Esophagus muscularis mucosa (tissue), 4 donors: ENCODE results near the gene TAX1BP1. TPM values are rescaled to one million over a fixed set of nuclear protein-coding genes. Genes with fewer than 3 reads are reported as not detected.

Source experiments
- DNase-seq: peaks from one replicate; pipeline ENCODE4 v3.0.0-alpha.2; 2017; ENCODE audit errors: extremely low spot score
- H3K27ac ChIP-seq, 4 donors: fragments of 200-600 bp; sonication (generic); replicated peaks in 1 of 4; 1 replicate in 3 of 4; 2 replicates in 1 of 4; pipeline ENCODE4 v1.5.1; 2016 to 2019; ENCODE audit warnings: mild to moderate bottlenecking in 1 of 4
- H3K27me3 ChIP-seq, 4 donors: fragments of 200-600 bp; sonication (generic); one replicate each; pipeline versions ENCODE4 v1.5.1 to v1.6.0; 2016 to 2019
- H3K36me3 ChIP-seq, 4 donors: fragments of 200-600 bp; sonication (generic); one replicate each; pipeline ENCODE4 v1.5.1; 2016 to 2019
- H3K4me1 ChIP-seq, 4 donors: fragments of 200-600 bp; sonication (generic); one replicate each; pipeline ENCODE4 v1.5.1; 2016 to 2019
- H3K4me3 ChIP-seq, 4 donors: fragments of 200-600 bp; sonication (generic); 1 replicate in 2 of 4; 2 replicates in 2 of 4; pipeline ENCODE4 v1.5.1; 2016 to 2019; ENCODE audit warnings: mild to moderate bottlenecking in 4 of 4, moderate library complexity in 1 of 4
- H3K9me3 ChIP-seq, 4 donors: fragments of 200-600 bp; sonication (generic); 1 replicate in 3 of 4; 2 replicates in 1 of 4; pipeline ENCODE4 v1.5.1; 2016 to 2019
- EP300 ChIP-seq: sonication (generic); formaldehyde crosslinking; IDR thresholded peaks from one replicate; pipeline ENCODE4 v1.6.1; 2017; ENCODE audit warnings: antibody characterized with exemption
- POLR2A ChIP-seq: fragments of 450-650 bp; IDR thresholded peaks from one replicate; pipeline ENCODE4 v1.6.1; 2017; ENCODE audit warnings: antibody characterized with exemption, moderate library complexity, mild to moderate bottlenecking, low read depth
- POLR2AphosphoS5 ChIP-seq, 2 donors: sonication (generic); formaldehyde crosslinking; IDR thresholded peaks; one replicate each; pipeline ENCODE4 v1.6.1; 2017; ENCODE audit warnings: antibody characterized with exemption in 2 of 2
- WGBS: methylation state at CpG from one replicate; pipeline ENCODE4 v1.1.5; 2018; 5-methylcytosine and 5-hydroxymethylcytosine counted together
- intact Hi-C: fragments of 100-400 bp; cut with DNase I; formaldehyde crosslinking; loops from one replicate; pipeline ENCODE4 v1.15.1; 2023
- total RNA-seq, 4 donors: library from RNA; depleted of rRNA; stranded (reverse); fragments of >200 nt; gene quantifications; one replicate each; pipeline versions ENCODE4 v1.1.0 to v1.2.1, GENCODE V29; 2016
- TF ChIP-seq, protein P1 (sequence below), 3 experiments: fragments of 200-600 bp in 2 of 3; fragments of 450-650 bp in 1 of 3; sonication (generic) in 2 of 3; IDR thresholded peaks; one replicate each; pipeline ENCODE4 v1.5.1; 2017 to 2019; ENCODE audit warnings: antibody characterized with exemption in 3 of 3, mild to moderate bottlenecking in 2 of 3, moderate library complexity in 1 of 3

Gene TAX1BP1
- total RNA-seq, 4 donors from 2014 or later = 107 to 139 (median 127) TPM

- intact Hi-C loops = no loop called here
- no peaks in the 10 kb centered on the region for H3K36me3 ChIP-seq
- WGBS = 94% methylated on average over 2 of the region's 2 CpGs
- no peak for TF ChIP-seq POLR2A
- TF ChIP-seq, protein P1, sequence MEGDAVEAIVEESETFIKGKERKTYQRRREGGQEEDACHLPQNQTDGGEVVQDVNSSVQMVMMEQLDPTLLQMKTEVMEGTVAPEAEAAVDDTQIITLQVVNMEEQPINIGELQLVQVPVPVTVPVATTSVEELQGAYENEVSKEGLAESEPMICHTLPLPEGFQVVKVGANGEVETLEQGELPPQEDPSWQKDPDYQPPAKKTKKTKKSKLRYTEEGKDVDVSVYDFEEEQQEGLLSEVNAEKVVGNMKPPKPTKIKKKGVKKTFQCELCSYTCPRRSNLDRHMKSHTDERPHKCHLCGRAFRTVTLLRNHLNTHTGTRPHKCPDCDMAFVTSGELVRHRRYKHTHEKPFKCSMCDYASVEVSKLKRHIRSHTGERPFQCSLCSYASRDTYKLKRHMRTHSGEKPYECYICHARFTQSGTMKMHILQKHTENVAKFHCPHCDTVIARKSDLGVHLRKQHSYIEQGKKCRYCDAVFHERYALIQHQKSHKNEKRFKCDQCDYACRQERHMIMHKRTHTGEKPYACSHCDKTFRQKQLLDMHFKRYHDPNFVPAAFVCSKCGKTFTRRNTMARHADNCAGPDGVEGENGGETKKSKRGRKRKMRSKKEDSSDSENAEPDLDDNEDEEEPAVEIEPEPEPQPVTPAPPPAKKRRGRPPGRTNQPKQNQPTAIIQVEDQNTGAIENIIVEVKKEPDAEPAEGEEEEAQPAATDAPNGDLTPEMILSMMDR (IDR thresholded peaks at IDR 0.05) = no peak
- H3K27ac ChIP-seq = no peak overlapping the region
- H3K4me1 ChIP-seq = no peaks in the 10 kb centered on the region
- H3K27me3 ChIP-seq = no peaks in the 10 kb centered on the region
- H3K4me3 ChIP-seq = no peak overlapping the region
- DNase-seq = no peak
- H3K9me3 ChIP-seq = no peaks in the 10 kb centered on the region
Measured at GRCh38 chr7:27699751-27700150, 40.2 kb upstream of the TAX1BP1 start.

DNA sequence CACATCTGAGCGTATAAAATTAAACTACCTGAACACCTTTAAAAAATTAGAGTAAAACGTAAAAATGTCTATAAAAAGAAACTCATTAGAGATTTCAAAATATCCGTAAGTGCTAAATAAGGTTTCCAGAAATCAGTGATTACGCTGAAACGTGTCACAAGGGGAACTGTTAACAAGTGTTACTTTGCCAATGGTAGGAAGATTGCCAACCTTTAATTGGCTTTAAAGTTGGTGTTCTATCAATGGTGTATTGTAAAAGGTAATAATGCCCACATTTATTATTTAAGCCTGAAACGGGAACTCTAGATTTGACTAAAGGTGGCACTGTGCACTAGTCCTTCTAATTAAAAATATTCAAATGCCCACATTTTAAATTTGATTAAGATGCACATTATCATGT, 39.5 kb upstream of the TAX1BP1 start:
- H3K27me3 ChIP-seq = no peaks in the 10 kb centered on the region
- TF ChIP-seq POLR2AphosphoS5 (IDR thresholded peaks at IDR 0.05) = no peak
- TF ChIP-seq EP300 = no peak
- TF ChIP-seq, protein P1 (IDR thresholded peaks at IDR 0.05) = no peak
- no peak for TF ChIP-seq POLR2A
- H3K27ac ChIP-seq = no peak overlapping the region
- H3K4me3 ChIP-seq = no peak overlapping the region
- no peaks in the 10 kb centered on the region for H3K4me1 ChIP-seq
- intact Hi-C loops = no loop called here
- no peak for DNase-seq
- no peaks in the 10 kb centered on the region for H3K36me3 ChIP-seq
- H3K9me3 ChIP-seq = no peaks in the 10 kb centered on the region
- 86% methylated on average over 6 of the region's 6 CpGs for WGBS

GRCh38 chr7:27703181-27703580, 36.8 kb upstream of the TAX1BP1 start:
- Histone ChIP-seq H3K4me1 (no peaks in the 10 kb centered on the region), H3K27me3 (no peaks in the 10 kb centered on the region), H3K4me3 (no peak overlapping the region), H3K36me3 (no peaks in the 10 kb centered on the region), H3K9me3 (no peaks in the 10 kb centered on the region), H3K27ac (no peak overlapping the region)
- TF ChIP-seq EP300 = no peak
- no peak for TF ChIP-seq POLR2A
- no peak for TF ChIP-seq POLR2AphosphoS5 (IDR thresholded peaks at IDR 0.05)
- TF ChIP-seq, protein P1 (IDR thresholded peaks at IDR 0.05) = no peak
- whole genome bisulfite sequencing = 84% methylated on average over 1 of the region's 1 CpG
- intact Hi-C loops = no loop called here
- no peak for DNase-seq

DNA sequence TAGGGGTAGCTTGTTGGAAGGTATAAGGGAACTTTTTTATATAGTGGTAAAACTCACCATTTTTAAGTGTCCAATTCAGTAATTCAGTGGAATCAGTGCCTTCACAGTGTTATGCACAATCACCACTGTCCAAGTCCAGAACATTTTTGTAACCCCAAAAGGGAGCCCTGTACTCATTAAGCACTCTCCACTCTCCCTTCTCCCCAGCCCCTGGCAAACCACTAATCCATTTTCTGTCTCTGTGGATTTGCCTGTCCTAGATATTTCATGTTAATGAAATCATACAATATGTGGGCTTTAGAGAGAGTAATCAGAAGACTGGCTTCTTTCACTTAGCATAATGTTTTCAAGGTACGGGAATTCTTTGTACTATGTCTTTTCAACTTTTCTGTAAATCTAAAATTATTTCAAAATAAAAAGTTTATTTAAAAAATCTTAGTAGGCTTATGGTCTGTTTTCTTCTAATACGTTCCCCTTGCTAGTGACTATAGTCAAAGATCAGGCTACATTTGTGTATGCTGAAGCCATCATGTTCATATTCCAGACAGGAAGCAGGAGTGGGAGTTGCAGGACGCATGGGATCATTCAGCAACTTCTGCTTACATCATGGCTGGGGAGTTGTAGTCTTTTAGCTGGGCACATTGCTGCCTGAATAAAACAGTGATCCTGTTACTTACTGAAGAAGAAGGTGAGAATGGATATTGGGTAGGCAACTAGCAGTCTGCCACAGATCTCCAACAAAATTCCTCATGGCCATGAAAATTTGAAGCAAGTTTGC, 35.4 kb upstream of the TAX1BP1 start:
- DNase-seq = no peak
- WGBS = 73% methylated on average over 3 of the region's 3 CpGs
- Histone ChIP-seq H3K27ac (no peak overlapping the region), H3K4me3 (no peak overlapping the region), H3K9me3 (no peaks in the 10 kb centered on the region), H3K36me3 (no peaks in the 10 kb centered on the region), H3K27me3 (no peaks in the 10 kb centered on the region), H3K4me1 (peaks cover 0 to 3% (median 0%) of the 10 kb centered on the region in 4 donors)
- TF ChIP-seq POLR2A (no peak), EP300 (no peak), POLR2AphosphoS5 (IDR thresholded peaks at IDR 0.05) (no peak)
- TF ChIP-seq, protein P1 (IDR thresholded peaks at IDR 0.05) = no peak
- intact Hi-C loops = no loop called here

GRCh38 chr7:27705200-27705594, 34.8 kb upstream of the TAX1BP1 start:
- Histone ChIP-seq H3K27ac (no peak overlapping the region), H3K9me3 (no peaks in the 10 kb centered on the region), H3K4me3 (no peak overlapping the region), H3K36me3 (no peaks in the 10 kb centered on the region), H3K27me3 (no peaks in the 10 kb centered on the region), H3K4me1 (peaks cover 0 to 3% (median 0%) of the 10 kb centered on the region in 4 donors)
- no peak for TF ChIP-seq POLR2AphosphoS5 (IDR thresholded peaks at IDR 0.05)
- TF ChIP-seq, protein P1 (IDR thresholded peaks at IDR 0.05) = no peak
- no peak for TF ChIP-seq EP300
- no peak for TF ChIP-seq POLR2A
- DNase-seq = no peak
- intact Hi-C loops = no loop called here
- 87% methylated on average over 2 of the region's 2 CpGs for WGBS
